ENCODE results near the gene UQCC3. TPM values are rescaled to one million over a fixed set of nuclear protein-coding genes. Genes with fewer than 3 reads are reported as not detected.

UQCC3 gene
- polyA plus RNA-seq, 1 of the 3 experiments (the other 2 are of a cell fraction), result 24.8 TPM

- no peaks in the 10 kb centered on the region for H3K27me3 ChIP-seq (ENCODE audit: insufficient read depth)
- peaks cover 22 to 45% of the 10 kb centered on the region in 2 experiments; a peak in 3 of 4 replicates for H3K4me1 ChIP-seq (ENCODE audit: control insufficient read depth in 1 of 2, insufficient read depth in 2 of 2, low read depth in 1 of 2, low read length in 1 of 2)
- TF ChIP-seq FOXM1 (IDR thresholded peaks at IDR 0.05; ENCODE audit: low read depth), result no peak
- no peak for TF ChIP-seq SIN3A (IDR thresholded peaks at IDR 0.05; ENCODE audit: borderline replicate concordance, low read depth, low read length)
- no peak for TF ChIP-seq JUND (IDR thresholded peaks at IDR 0.05)
- no peak for TF ChIP-seq MXI1 (IDR thresholded peaks at IDR 0.05; ENCODE audit: low read depth, low read length)
- no peak for TF ChIP-seq USF2 (IDR thresholded peaks at IDR 0.05; ENCODE audit: borderline replicate concordance, low read depth, low read length)
- no peak for TF ChIP-seq TEAD4 (IDR thresholded peaks at IDR 0.05; ENCODE audit: borderline replicate concordance, insufficient read depth)
- TF ChIP-seq NFIC (IDR thresholded peaks at IDR 0.05; ENCODE audit: borderline replicate concordance), result no peak
- no peak for TF ChIP-seq SMC3 (IDR thresholded peaks at IDR 0.05; ENCODE audit: low read depth, low read length)
- no peak for TF ChIP-seq ZBTB33 (IDR thresholded peaks at IDR 0.05; ENCODE audit: borderline replicate concordance, low read depth)
- TF ChIP-seq EP300 (IDR thresholded peaks at IDR 0.05; ENCODE audit: borderline replicate concordance in 1 of 2, low read depth in 1 of 2, low read length in 1 of 2), result no peak
- no peak for TF ChIP-seq RAD21 (IDR thresholded peaks at IDR 0.05; ENCODE audit: low read length)
- TF ChIP-seq TCF12 (IDR thresholded peaks at IDR 0.05), result no peak
- no peaks in the 10 kb centered on the region for H3K9me3 ChIP-seq
- H3K9me2 ChIP-seq, result no peaks in the 10 kb centered on the region
- H2AFZ ChIP-seq (ENCODE audit: low read depth), result peak overlapping the region; percentile 50; the same call in 1 of the 2 replicates
- H3K4me3 ChIP-seq (ENCODE audit: low read depth in 2 of 2, low read length in 1 of 2), result peak overlapping the region; percentile 67 to 70
- DNase-seq, result peak; percentile 65
- H3K36me3 ChIP-seq (replicated peaks in 1 of 2; ENCODE audit: control insufficient read depth in 1 of 2, insufficient read depth in 2 of 2, low read length in 1 of 2), result peaks cover 16 to 19% of the 10 kb centered on the region in 2 experiments
- POLR2A ChIA-PET, result interaction anchor here (0.8 to 3.3 kb wide), 9 partner anchors 10 to 132 kb away, joined by 3 to 26 read pairs (median 5); partner anchors contain the start of genes C11orf98, CSKMT, EEF1G and HNRNPUL2
- no peaks in the 10 kb centered on the region for H4K20me1 ChIP-seq (ENCODE audit: insufficient read depth)
- H3K9ac ChIP-seq, result peak overlapping the region; percentile 80
- peak overlapping the region; percentile 84 to 93 for H3K27ac ChIP-seq (ENCODE audit: low read depth in 2 of 2, low read length in 1 of 2)
- CTCF ChIA-PET, result interaction anchor here (1.1 to 6.6 kb wide), 5 partner anchors 11 to 81 kb away, joined by 4 to 48 read pairs (median 6); partner anchors contain the start of genes HNRNPUL2 and TMEM179B
- H3K4me2 ChIP-seq, result peak overlapping the region; percentile 73
- peaks cover 12% of the 10 kb centered on the region; the same call in 1 of the 2 replicates for H3K79me2 ChIP-seq (ENCODE audit: insufficient read depth)
- 25% methylated on average over 7 of the region's 7 CpGs for WGBS (ENCODE audit: low lambda C conversion rate)
- peaks cover 22% of the 10 kb centered on the region for H3F3A ChIP-seq (replicated peaks; ENCODE audit: insufficient read depth)
These were observed 33.9 kb downstream of the UQCC3 start for GRCh38 chr11:62705413-62705812.

Data from SK-N-SH (cell line).